GM18870 (cell line): ENCODE data around the gene BAD.
"Not testable (repeated sequence)": the region's sequence is repeated elsewhere in the genome, so short reads cannot be mapped to it uniquely, and the experiment has no call there.

Source experiments
- ATAC-seq: cut with Tn5 transposase; IDR thresholded peaks from one replicate; pipeline ENCODE4 v1.9.1; 2021; ENCODE audit warnings: moderate library complexity; ENCODE audit not compliant: unreplicated experiment

The BAD gene

GRCh38 chr11:64315667-64316526 lies 31.4 kb upstream of the BAD start:
- ATAC-seq, result not testable (repeated sequence)

- no peak for ATAC-seq
These were observed 30.5 kb upstream of the BAD start for GRCh38 chr11:64314805-64315561.

GRCh38 chr11:64314146-64314804 lies 29.8 kb upstream of the BAD start:
- no peak for ATAC-seq

- no peak for ATAC-seq
These were observed 29.2 kb upstream of the BAD start for GRCh38 chr11:64313491-64314145.

GRCh38 chr11:64312947-64313346 lies 28.5 kb upstream of the BAD start:
- ATAC-seq, result no peak

- not testable (repeated sequence) for ATAC-seq
These were observed 23.3 kb upstream of the BAD start for GRCh38 chr11:64307795-64308194.

- ATAC-seq, result no peak
These were observed 22.6 kb upstream of the BAD start for GRCh38 chr11:64306876-64307622.

GRCh38 chr11:64306563-64306875 lies 22.1 kb upstream of the BAD start:
- ATAC-seq, result no peak

GRCh38 chr11:64305691-64306562 lies 21.5 kb upstream of the BAD start:
- no peak for ATAC-seq

GRCh38 chr11:64305075-64305690 lies 20.7 kb upstream of the BAD start, which contains the start of gene ESRRA:
TSS of gene ESRRA (plus strand) at chr11:64305524. CDS start at chr11:64307180, 1,656 bp downstream.
- ATAC-seq, result peak; percentile 69

GRCh38 chr11:64304316-64305072 lies 20.0 kb upstream of the BAD start:
- ATAC-seq, result peak; percentile 39

- ATAC-seq, result no peak
These were observed 19.5 kb upstream of the BAD start for GRCh38 chr11:64304032-64304315.

GRCh38 chr11:64303109-64304031 lies 18.9 kb upstream of the BAD start:
- no peak for ATAC-seq

- ATAC-seq, result no peak
These were observed 15.6 kb upstream of the BAD start, which contains the start of gene CATSPERZ for GRCh38 chr11:64299847-64300648. TSS of gene CATSPERZ (plus strand) at chr11:64300358. CDS start at chr11:64300411, 53 bp downstream.

GRCh38 chr11:64298966-64299846 lies 14.7 kb upstream of the BAD start:
- no peak for ATAC-seq
